B cell (primary cell): ENCODE measurements around the gene DONSON. TPM values are rescaled to one million over a fixed set of nuclear protein-coding genes. Genes with fewer than 3 reads are reported as not detected.

Experiments
- ATAC-seq: fragments of 200-7000 bp; cut with Tn5 transposase; one replicate; pipeline ENCODE4 v1.10.0; 2021; ENCODE audit warnings: low read depth, mild to moderate bottlenecking, moderate number of reproducible peaks, moderate library complexity
- CTCF ChIA-PET: fragments of 350-600 bp; sonication (Branson Sonifier 250); formaldehyde crosslinking; loops from one replicate; lab custom pipeline; 2021; ENCODE audit warnings: antibody characterized with exemption, inconsistent platforms; lab: Charles Lee
- POLR2A ChIA-PET: fragments of 350-600 bp; sonication (Branson Sonifier 250); formaldehyde crosslinking; loops from one replicate; lab custom pipeline; 2021; ENCODE audit warnings: antibody characterized with exemption; lab: Charles Lee
- DNase-seq: peaks from one replicate; pipeline ENCODE4 v3.0.0; 2013
- H2AFZ ChIP-seq: 2 replicates; pipeline ENCODE4 v1.6.1; 2012; ENCODE audit warnings: mild to moderate bottlenecking, low read depth, low read length; ENCODE audit not compliant: insufficient read depth, poor library complexity, severe bottlenecking
- H3K27ac ChIP-seq, 2 donors: 1 replicate in 1 of 2; 2 replicates in 1 of 2; pipeline ENCODE4 v1.5.1; 2012 to 2013; ENCODE audit warnings: low read length in 2 of 2, mild to moderate bottlenecking in 2 of 2, moderate library complexity in 1 of 2
- H3K27me3 ChIP-seq, 4 experiments: fragments of 200-600 bp in 1 of 4; sonication (generic) in 1 of 4; replicated peaks in 1 of 4; 1 replicate in 2 of 4; 2 replicates in 2 of 4; pipeline versions ENCODE4 v1.6.1 to v1.7.0; 2013 to 2016; ENCODE audit warnings: low read length in 3 of 4, mild to moderate bottlenecking in 2 of 4, mixed read lengths in 1 of 4, moderate library complexity in 1 of 4; ENCODE audit not compliant: insufficient read depth in 4 of 4, control insufficient read depth in 3 of 4; ENCODE audit errors: control extremely low read depth in 1 of 4
- H3K36me3 ChIP-seq, 2 experiments: replicated peaks in 1 of 2; 1 replicate in 1 of 2; 2 replicates in 1 of 2; pipeline versions ENCODE4 v1.6.1 to v1.7.1; 2013; ENCODE audit warnings: low read length in 1 of 2; ENCODE audit not compliant: insufficient read depth in 2 of 2, control insufficient read depth in 1 of 2; ENCODE audit errors: control extremely low read depth in 1 of 2, extremely low read depth in 1 of 2
- H3K4me1 ChIP-seq, 2 donors: fragments of 200-600 bp in 1 of 2; sonication (generic) in 1 of 2; 1 replicate in 1 of 2; 2 replicates in 1 of 2; pipeline versions ENCODE4 v1.5.1 to v1.6.1; 2013 to 2017; ENCODE audit warnings: low read length in 2 of 2; ENCODE audit not compliant: control insufficient read depth in 2 of 2, insufficient read depth in 2 of 2
- H3K4me2 ChIP-seq: replicated peaks from 2 replicates; pipeline ENCODE3; 2012; ENCODE audit warnings: mild to moderate bottlenecking, low read depth, low read length; ENCODE audit not compliant: poor library complexity, severe bottlenecking
- H3K4me3 ChIP-seq, 5 experiments: fragments of 200-600 bp in 1 of 5; sonication (generic) in 1 of 5; 1 replicate in 3 of 5; 2 replicates in 2 of 5; pipeline versions ENCODE4 v1.5.1 to v1.7.0; 2011 to 2016; ENCODE audit warnings: low read length in 4 of 5, mild to moderate bottlenecking in 4 of 5, low read depth in 2 of 5, control low read depth in 1 of 5, moderate library complexity in 1 of 5; ENCODE audit not compliant: insufficient read depth in 1 of 5; ENCODE audit errors: control extremely low read depth in 1 of 5, extremely low read depth in 1 of 5
- H3K79me2 ChIP-seq: fragments of 200-600 bp; sonication (generic); one replicate; pipeline ENCODE4 v1.6.0; 2016; ENCODE audit warnings: low read length; ENCODE audit not compliant: control insufficient read depth, insufficient read depth
- H3K9ac ChIP-seq: fragments of 200-600 bp; sonication (generic); 2 replicates; pipeline ENCODE4 v1.6.1; 2017; ENCODE audit warnings: mild to moderate bottlenecking, low read length, moderate library complexity
- H3K9me3 ChIP-seq, 3 donors: one replicate each; pipeline versions ENCODE4 v1.6.1 to v1.7.1; 2013; ENCODE audit warnings: low read length in 2 of 3; ENCODE audit not compliant: control insufficient read depth in 2 of 3, insufficient read depth in 1 of 3; ENCODE audit errors: control extremely low read depth in 1 of 3
- H4K20me1 ChIP-seq: 2 replicates; pipeline ENCODE4 v1.6.0; 2012; ENCODE audit warnings: mild to moderate bottlenecking, low read length; ENCODE audit not compliant: insufficient read depth, control insufficient read depth, poor library complexity, severe bottlenecking
- H3K27ac Mint-ChIP-seq: one replicate; pipeline ENCODE4 v1.8.0; 2021; ENCODE audit warnings: mixed read lengths
- H3K27me3 Mint-ChIP-seq: one replicate; pipeline ENCODE4 v1.8.0; 2021; ENCODE audit warnings: mixed read lengths
- H3K4me1 Mint-ChIP-seq: one replicate; pipeline ENCODE4 v1.8.0; 2021; ENCODE audit warnings: mixed read lengths
- H3K4me3 Mint-ChIP-seq: one replicate; pipeline ENCODE4 v1.8.0; 2021; ENCODE audit warnings: mixed read lengths
- H3K9me3 Mint-ChIP-seq: one replicate; pipeline ENCODE4 v1.8.0; 2022; ENCODE audit warnings: mixed read lengths; ENCODE audit not compliant: insufficient read depth
- CTCF ChIP-seq: fragments of 200-600 bp; IDR thresholded peaks from one replicate; pipeline ENCODE4 v1.8.0; 2022; ENCODE audit warnings: antibody characterized with exemption, mild to moderate bottlenecking
- EZH2 ChIP-seq: IDR thresholded peaks from 2 replicates; pipeline ENCODE4 v1.6.1; 2012; ENCODE audit warnings: borderline replicate concordance, low read depth, mild to moderate bottlenecking, moderate library complexity, low read length; ENCODE audit not compliant: insufficient read depth, poor library complexity, severe bottlenecking
- WGBS: methylation state at CpG from one replicate; pipeline ENCODE4 v1.1.5; 2013; ENCODE audit warnings: missing lambda C conversion rate; ENCODE audit not compliant: insufficient coverage; 5-methylcytosine and 5-hydroxymethylcytosine counted together
- intact Hi-C: fragments of 100-400 bp; cut with micrococcal nuclease; formaldehyde crosslinking; loops from one replicate; pipeline ENCODE4 v1.10.0; 2022
- polyA plus RNA-seq: library from polyadenylated mRNA; depleted of rRNA; stranded (reverse); fragments of >200 nt; gene quantifications from 2 replicates; pipeline ENCODE4 v1.2.3, GENCODE V29; 2012
- total RNA-seq, 2 donors: library from RNA; stranded (reverse); fragments of 120-200 nt in 1 of 2; gene quantifications; 1 replicate in 1 of 2; 2 replicates in 1 of 2; pipeline versions ENCODE4 v1.2.3 to v1.2.4, GENCODE V29; 2013 to 2022

The DONSON gene
- total and polyA plus RNA-seq, 2 donors (not counting 1 experiment from before 2014, with no cell fraction given), result 6.2 to 6.3 TPM

GRCh38 chr21:33531007-33531406, 57.5 kb downstream of the DONSON start:
- H3K36me3 ChIP-seq, result peaks cover 18 to 72% of the 10 kb centered on the region in 2 experiments
- H3K4me1 Mint-ChIP-seq, result no peaks in the 10 kb centered on the region

More at GRCh38 chr21:33531007-33531406, 57.5 kb downstream of the DONSON start:
- TF ChIP-seq CTCF, result no peak
- TF ChIP-seq EZH2, result no peak
- no peak overlapping the region for H3K27ac Mint-ChIP-seq
- Histone ChIP-seq H2AFZ (no peak overlapping the region), H3K79me2 (peaks cover 7% of the 10 kb centered on the region), H3K4me3 (no peak overlapping the region), H4K20me1 (no peaks in the 10 kb centered on the region), H3K9me3 (no peaks in the 10 kb centered on the region), H3K9ac (no peak overlapping the region), H3K27ac (no peak overlapping the region), H3K4me1 (no peaks in the 10 kb centered on the region), H3K27me3 (no peaks in the 10 kb centered on the region), H3K4me2 (no peak overlapping the region)
- H3K9me3 Mint-ChIP-seq, result no peaks in the 10 kb centered on the region
- no peaks in the 10 kb centered on the region for H3K27me3 Mint-ChIP-seq
- no CpG with 5 or more reads among the region's 3 CpGs for WGBS
- ChIA-PET CTCF (interaction anchor here (0.6 to 1.0 kb wide), 2 partner anchors 66 to 682 kb away, joined by 3 read pairs; no protein-coding TSS in a partner anchor), POLR2A (no interaction called here)
- DNase-seq (no peak), ATAC-seq (no peak)
- no peak overlapping the region for H3K4me3 Mint-ChIP-seq
- intact Hi-C loops, result no loop called here

Other genes with a start within 250 kb of the DONSON start
- gene IFNGR2, start 185.3 kb downstream of the DONSON start, total RNA-seq, result 93.9 and 108 TPM in 2 replicates
- 85.2 and 96.0 TPM in 2 replicates for gene IFNGR2, start 185.3 kb downstream of the DONSON start, polyA plus RNA-seq
- 79.0 and 79.5 TPM in 2 replicates for gene TMEM50B, start 108.7 kb downstream of the DONSON start, total RNA-seq
- 52.6 and 88.4 TPM in 2 replicates for gene TMEM50B, start 108.7 kb downstream of the DONSON start, polyA plus RNA-seq
- 2.4 and 2.5 TPM in 2 replicates for gene DNAJC28, start 97.0 kb downstream of the DONSON start, total RNA-seq
- gene DNAJC28, start 97.0 kb downstream of the DONSON start, polyA plus RNA-seq, result 0.17 and 0.30 TPM in 2 replicates
- 58.3 and 65.3 TPM in 2 replicates for gene GART, start 46.6 kb downstream of the DONSON start, total RNA-seq
- 8.6 and 8.7 TPM in 2 replicates for gene GART, start 46.6 kb downstream of the DONSON start, polyA plus RNA-seq
- 441 and 463 TPM in 2 replicates for gene SON, start 45.6 kb downstream of the DONSON start, total RNA-seq
- 92.0 and 107 TPM in 2 replicates for gene SON, start 45.6 kb downstream of the DONSON start, polyA plus RNA-seq
- 60.6 and 66.9 TPM in 2 replicates for gene CRYZL1, start 53.1 kb upstream of the DONSON start, total RNA-seq
- gene CRYZL1, start 53.1 kb upstream of the DONSON start, polyA plus RNA-seq, result 27.7 and 30.6 TPM in 2 replicates
- 2.4 and 2.5 TPM in 2 replicates for gene ITSN1, start 53.8 kb upstream of the DONSON start, total RNA-seq
- 0.31 and 0.37 TPM in 2 replicates for gene ITSN1, start 53.8 kb upstream of the DONSON start, polyA plus RNA-seq